ENCODE data around the gene HSD3B2.

Gene HSD3B2

GRCh38 chr1:119435052-119435451 is 20.1 kb downstream of the HSD3B2 start:
- H3K9me3 ChIP-seq (ENCODE audit: low read depth, low read length), result no peaks in the 10 kb centered on the region
- no peak overlapping the region for H3K27ac ChIP-seq
- H3K36me3 ChIP-seq (ENCODE audit: insufficient read depth, low read length), result no peaks in the 10 kb centered on the region
- H3K4me3 ChIP-seq, result no peak overlapping the region
- no peak for DNase-seq (ENCODE audit: low read depth, low spot score)
- H3K9ac ChIP-seq (ENCODE audit: insufficient read length), result no peak overlapping the region
- no peak for TF ChIP-seq POLR2AphosphoS5 (IDR thresholded peaks at IDR 0.05; ENCODE audit: borderline replicate concordance, low read depth, low read length)
- no peak for TF ChIP-seq FOXP2 (optimal IDR thresholded peaks at IDR 0.05; ENCODE audit: control extremely low read depth, extremely low read length, insufficient read depth)
- TF ChIP-seq EZH2 (IDR thresholded peaks at IDR 0.05), result no peak

- DNase-seq (ENCODE audit: low read depth, low spot score), result no peak
- no peak overlapping the region for H3K27ac ChIP-seq
- TF ChIP-seq EZH2 (IDR thresholded peaks at IDR 0.05), result no peak
- TF ChIP-seq POLR2AphosphoS5 (IDR thresholded peaks at IDR 0.05; ENCODE audit: borderline replicate concordance, low read depth, low read length), result no peak
- TF ChIP-seq FOXP2 (optimal IDR thresholded peaks at IDR 0.05; ENCODE audit: control extremely low read depth, extremely low read length, insufficient read depth), result no peak
Observed at GRCh38 chr1:119438761-119439160, 23.8 kb downstream of the HSD3B2 start.

GRCh38 chr1:119440721-119441307 is 25.9 kb downstream of the HSD3B2 start:
- Histone ChIP-seq H3K9ac (ENCODE audit: insufficient read length) (no peak overlapping the region), H3K27ac (no peak overlapping the region), H3K4me3 (no peak overlapping the region), H3K36me3 (ENCODE audit: insufficient read depth, low read length) (no peaks in the 10 kb centered on the region), H3K9me3 (ENCODE audit: low read depth, low read length) (no peaks in the 10 kb centered on the region)
- TF ChIP-seq EZH2 (IDR thresholded peaks at IDR 0.05), result no peak
- no peak for TF ChIP-seq FOXP2 (optimal IDR thresholded peaks at IDR 0.05; ENCODE audit: control extremely low read depth, extremely low read length, insufficient read depth)
- no peak for TF ChIP-seq POLR2AphosphoS5 (IDR thresholded peaks at IDR 0.05; ENCODE audit: borderline replicate concordance, low read depth, low read length)
- DNase-seq (ENCODE audit: low read depth, low spot score), result no peak

More at GRCh38 chr1:119438761-119439160, 23.8 kb downstream of the HSD3B2 start:
- Histone ChIP-seq H3K9ac (ENCODE audit: insufficient read length) (no peak overlapping the region), H3K9me3 (ENCODE audit: low read depth, low read length) (no peaks in the 10 kb centered on the region), H3K4me3 (no peak overlapping the region), H3K36me3 (ENCODE audit: insufficient read depth, low read length) (no peaks in the 10 kb centered on the region)

- DNase-seq (ENCODE audit: low read depth, low spot score), result no peak
- Histone ChIP-seq H3K36me3 (ENCODE audit: insufficient read depth, low read length) (no peaks in the 10 kb centered on the region), H3K9me3 (ENCODE audit: low read depth, low read length) (no peaks in the 10 kb centered on the region), H3K4me3 (no peak overlapping the region), H3K9ac (ENCODE audit: insufficient read length) (no peak overlapping the region), H3K27ac (no peak overlapping the region)
- TF ChIP-seq EZH2 (IDR thresholded peaks at IDR 0.05), result no peak
- no peak for TF ChIP-seq POLR2AphosphoS5 (IDR thresholded peaks at IDR 0.05; ENCODE audit: borderline replicate concordance, low read depth, low read length)
- TF ChIP-seq FOXP2 (optimal IDR thresholded peaks at IDR 0.05; ENCODE audit: control extremely low read depth, extremely low read length, insufficient read depth), result no peak
Observed at GRCh38 chr1:119442756-119443155, 27.8 kb downstream of the HSD3B2 start.

GRCh38 chr1:119446321-119446720 is 31.4 kb downstream of the HSD3B2 start:
- no peaks in the 10 kb centered on the region for H3K36me3 ChIP-seq (ENCODE audit: insufficient read depth, low read length)
- H3K27ac ChIP-seq, result no peak overlapping the region
- no peak for DNase-seq (ENCODE audit: low read depth, low spot score)
- H3K4me3 ChIP-seq, result no peak overlapping the region
- H3K9ac ChIP-seq (ENCODE audit: insufficient read length), result no peak overlapping the region
- no peak for TF ChIP-seq FOXP2 (optimal IDR thresholded peaks at IDR 0.05; ENCODE audit: control extremely low read depth, extremely low read length, insufficient read depth)
- no peak for TF ChIP-seq POLR2AphosphoS5 (IDR thresholded peaks at IDR 0.05; ENCODE audit: borderline replicate concordance, low read depth, low read length)
- TF ChIP-seq EZH2 (IDR thresholded peaks at IDR 0.05), result no peak
- H3K9me3 ChIP-seq (ENCODE audit: low read depth, low read length), result no peaks in the 10 kb centered on the region

- TF ChIP-seq FOXP2 (optimal IDR thresholded peaks at IDR 0.05; ENCODE audit: control extremely low read depth, extremely low read length, insufficient read depth) (no peak), EZH2 (IDR thresholded peaks at IDR 0.05) (no peak), POLR2AphosphoS5 (IDR thresholded peaks at IDR 0.05; ENCODE audit: borderline replicate concordance, low read depth, low read length) (no peak)
- H3K9ac ChIP-seq (ENCODE audit: insufficient read length), result no peak overlapping the region
- H3K4me3 ChIP-seq, result no peak overlapping the region
- no peak for DNase-seq (ENCODE audit: low read depth, low spot score)
- H3K36me3 ChIP-seq (ENCODE audit: insufficient read depth, low read length), result no peaks in the 10 kb centered on the region
- no peak overlapping the region for H3K27ac ChIP-seq
- H3K9me3 ChIP-seq (ENCODE audit: low read depth, low read length), result no peaks in the 10 kb centered on the region
Observed at GRCh38 chr1:119447344-119448126, 32.6 kb downstream of the HSD3B2 start.

- DNase-seq (ENCODE audit: low read depth, low spot score), result no peak
- no peak for TF ChIP-seq POLR2AphosphoS5 (IDR thresholded peaks at IDR 0.05; ENCODE audit: borderline replicate concordance, low read depth, low read length)
- TF ChIP-seq FOXP2 (optimal IDR thresholded peaks at IDR 0.05; ENCODE audit: control extremely low read depth, extremely low read length, insufficient read depth), result no peak
- TF ChIP-seq EZH2 (IDR thresholded peaks at IDR 0.05), result no peak
- no peaks in the 10 kb centered on the region for H3K9me3 ChIP-seq (ENCODE audit: low read depth, low read length)
- H3K9ac ChIP-seq (ENCODE audit: insufficient read length), result no peak overlapping the region
- no peaks in the 10 kb centered on the region for H3K36me3 ChIP-seq (ENCODE audit: insufficient read depth, low read length)
- H3K27ac ChIP-seq, result no peak overlapping the region
- H3K4me3 ChIP-seq, result no peak overlapping the region
Observed at GRCh38 chr1:119448127-119448511, 33.2 kb downstream of the HSD3B2 start.

GRCh38 chr1:119449971-119450370 is 35.0 kb downstream of the HSD3B2 start:
- DNase-seq (ENCODE audit: low read depth, low spot score), result no peak
- H3K9ac ChIP-seq (ENCODE audit: insufficient read length), result no peak overlapping the region
- no peak overlapping the region for H3K4me3 ChIP-seq
- H3K9me3 ChIP-seq (ENCODE audit: low read depth, low read length), result no peaks in the 10 kb centered on the region
- no peak overlapping the region for H3K27ac ChIP-seq
- no peaks in the 10 kb centered on the region for H3K36me3 ChIP-seq (ENCODE audit: insufficient read depth, low read length)
- TF ChIP-seq EZH2 (IDR thresholded peaks at IDR 0.05) (no peak), FOXP2 (optimal IDR thresholded peaks at IDR 0.05; ENCODE audit: control extremely low read depth, extremely low read length, insufficient read depth) (no peak), POLR2AphosphoS5 (IDR thresholded peaks at IDR 0.05; ENCODE audit: borderline replicate concordance, low read depth, low read length) (no peak)

Data from SK-N-MC (cell line).